Femur (tissue), 1 donor: ENCODE measurements around the gene APBB1IP.

Source experiments
- DNase-seq: peaks from one replicate; pipeline ENCODE4 v3.0.0-alpha.2; 2017

APBB1IP gene

DNA sequence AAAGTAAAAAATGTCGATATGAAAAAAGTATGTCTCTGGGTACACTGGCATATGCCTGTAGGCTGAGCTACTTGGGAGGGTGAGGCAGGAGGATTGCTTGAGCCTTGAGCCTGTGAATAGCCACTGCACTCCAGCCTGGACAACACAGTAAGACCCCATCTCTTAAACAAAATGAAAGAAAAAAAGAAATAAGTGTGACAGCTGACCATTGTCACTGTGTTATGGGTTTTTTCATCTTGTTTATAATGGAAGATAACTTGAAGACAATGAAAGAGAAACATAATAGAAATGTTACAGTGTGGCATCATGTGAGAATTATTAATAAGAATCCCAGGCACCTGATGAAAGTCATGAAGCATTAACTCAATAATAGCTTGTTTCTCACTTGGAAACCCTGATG lies 75.0 kb downstream of the APBB1IP start:
- no peak for DNase-seq

DNA sequence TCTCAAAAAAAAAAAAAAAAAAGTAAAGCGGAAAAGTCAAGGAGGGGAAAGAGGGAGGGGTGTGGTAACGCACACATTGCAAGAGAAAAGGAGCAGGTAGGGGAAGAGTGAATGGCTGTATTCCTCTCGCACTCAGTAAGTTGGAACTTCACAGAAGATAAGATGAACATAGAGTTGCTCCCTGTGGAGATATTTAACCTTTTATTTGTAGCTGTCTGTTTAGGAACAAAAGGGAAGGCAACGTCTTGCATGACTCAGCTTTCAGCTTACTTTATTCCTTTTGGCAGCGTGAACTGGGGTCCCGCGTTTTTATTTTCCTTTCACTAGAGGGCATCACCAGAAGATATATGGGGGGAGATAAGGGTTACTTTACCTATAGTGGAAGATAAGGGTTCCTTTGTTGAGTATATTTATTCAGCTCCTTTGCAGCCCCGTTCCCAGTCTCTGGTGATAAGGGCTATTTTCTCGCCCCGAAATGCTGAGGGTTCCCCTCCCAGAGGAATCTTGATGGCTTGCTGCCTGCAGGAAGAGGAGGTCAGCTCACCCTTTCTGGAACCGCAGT lies 78.5 kb downstream of the APBB1IP start:
- DNase-seq: no peak

DNA sequence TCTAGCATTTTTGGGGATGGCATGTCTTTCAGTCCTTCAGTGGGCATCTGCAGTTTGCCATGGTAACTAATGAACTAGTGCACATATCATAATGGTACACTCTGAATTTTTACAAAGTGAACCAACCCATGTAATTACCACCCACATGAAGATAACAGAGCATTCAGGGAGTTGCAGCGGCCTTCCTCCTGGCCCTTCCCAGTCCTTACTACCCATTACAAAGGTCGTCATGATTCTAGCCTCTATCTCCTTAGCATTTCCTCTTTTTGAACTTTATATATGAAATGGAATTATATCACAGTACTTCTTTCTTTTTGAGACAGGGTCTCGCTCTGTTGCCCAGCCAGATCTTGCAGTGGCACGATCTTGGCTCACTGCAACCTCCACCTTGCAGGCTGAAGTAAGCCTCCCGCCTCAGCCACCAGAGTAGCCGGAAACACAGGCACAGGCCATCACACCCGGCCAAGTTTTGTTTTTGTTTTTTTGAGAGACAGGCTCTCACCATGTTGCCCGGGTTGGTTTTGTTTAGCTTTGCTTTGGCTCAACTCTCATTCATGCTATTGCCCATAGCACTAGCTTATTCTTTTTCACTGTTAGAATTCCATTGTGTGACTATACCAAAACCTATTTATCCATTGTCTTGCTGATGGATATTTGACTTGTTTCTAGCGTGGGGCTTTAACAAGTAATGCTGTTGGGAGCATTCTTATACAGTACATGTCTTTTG lies 79.2 kb downstream of the APBB1IP start:
- DNase-seq: no peak

DNA sequence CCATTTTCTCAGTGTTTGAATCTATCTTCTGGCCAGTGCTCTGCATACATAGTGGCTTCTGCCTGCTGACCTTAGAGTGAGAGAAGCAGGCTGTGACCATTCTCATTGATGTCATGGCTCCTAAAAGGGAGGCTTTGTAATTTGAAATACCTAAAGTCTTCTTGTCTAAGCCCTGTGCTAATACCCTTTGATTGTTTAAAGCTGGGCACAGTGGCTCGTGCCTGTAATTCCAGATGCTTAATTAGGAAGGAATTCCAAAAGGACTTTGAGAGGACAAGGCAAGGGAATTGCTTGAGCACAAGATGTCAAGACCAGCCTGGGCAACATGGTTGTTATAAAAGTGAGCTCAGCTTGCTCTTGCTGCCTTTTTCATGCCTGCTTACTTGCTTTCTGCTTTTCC lies 81.7 kb downstream of the APBB1IP start:
- DNase-seq: no peak

DNA sequence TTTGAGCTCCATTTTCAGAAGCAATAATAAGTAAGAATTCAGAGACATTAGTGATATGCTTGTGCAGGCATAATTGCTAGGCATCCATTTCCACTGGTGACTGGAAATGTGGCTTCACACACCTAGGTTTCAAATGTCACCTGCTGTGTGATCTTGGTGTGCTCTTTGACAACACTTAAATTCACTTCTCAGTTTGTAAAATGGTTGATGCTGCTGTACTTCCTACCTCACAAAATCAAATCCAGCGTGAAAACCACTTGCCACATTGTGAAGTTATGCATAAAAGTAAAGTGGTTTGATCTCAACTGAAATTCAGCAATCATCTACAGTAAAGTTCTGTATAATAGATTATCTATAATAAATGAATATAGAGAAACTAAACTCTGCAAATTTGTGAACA lies 82.4 kb downstream of the APBB1IP start:
- DNase-seq: no peak

DNA sequence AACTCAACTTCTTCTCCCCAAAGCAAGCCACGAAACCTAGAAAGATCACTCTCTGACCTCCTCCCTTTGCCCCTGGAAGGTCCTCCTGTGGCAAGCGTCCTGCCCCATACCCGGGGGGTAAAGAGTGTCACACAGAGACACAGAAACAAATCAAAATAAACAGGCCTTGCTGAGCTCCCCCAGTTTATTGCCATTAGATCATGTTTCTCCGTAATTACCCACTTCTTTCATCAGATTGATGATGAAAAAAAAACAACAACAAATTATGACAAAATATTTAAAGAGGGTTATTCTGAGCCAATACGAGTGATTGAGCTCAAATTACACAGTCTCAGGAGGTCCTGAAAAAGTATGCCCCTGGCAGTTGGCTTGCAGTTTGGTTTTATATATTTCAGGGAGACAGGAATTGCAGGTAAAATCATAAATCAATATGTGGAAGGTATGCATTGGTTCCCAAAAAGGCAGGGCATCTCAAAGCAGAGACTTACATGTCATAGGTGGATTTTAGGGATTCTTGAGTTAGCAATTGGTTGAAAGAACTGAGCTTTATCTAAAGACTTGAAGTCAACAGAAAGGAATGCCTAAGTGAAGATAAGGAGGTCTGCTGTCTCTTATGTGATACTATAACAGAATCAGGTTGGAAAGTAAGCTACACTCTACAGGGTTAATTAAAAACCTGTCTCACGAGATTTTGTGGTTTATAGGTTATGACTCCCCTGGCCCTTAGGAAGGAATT lies 86.2 kb downstream of the APBB1IP start:
- no peak for DNase-seq

DNA sequence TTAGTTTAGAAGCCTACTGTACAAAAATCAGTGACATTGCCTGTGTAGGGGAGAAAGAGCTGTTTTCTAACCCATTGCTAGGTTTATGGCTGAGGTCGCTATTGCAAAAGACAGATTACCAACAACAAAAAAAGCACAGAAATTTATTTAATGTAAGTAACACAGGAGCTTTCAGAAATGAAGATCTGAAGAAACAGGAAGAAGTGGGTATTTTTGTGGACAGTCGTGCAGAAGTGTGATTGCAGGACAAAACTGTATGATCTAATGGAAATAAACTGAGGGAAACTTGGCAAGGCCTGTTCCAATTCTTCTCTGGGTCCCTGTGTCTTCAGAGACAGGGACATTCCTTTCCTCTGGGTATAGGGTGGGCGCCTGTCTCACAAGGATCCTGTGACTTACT lies 87.4 kb downstream of the APBB1IP start:
- no peak for DNase-seq

DNA sequence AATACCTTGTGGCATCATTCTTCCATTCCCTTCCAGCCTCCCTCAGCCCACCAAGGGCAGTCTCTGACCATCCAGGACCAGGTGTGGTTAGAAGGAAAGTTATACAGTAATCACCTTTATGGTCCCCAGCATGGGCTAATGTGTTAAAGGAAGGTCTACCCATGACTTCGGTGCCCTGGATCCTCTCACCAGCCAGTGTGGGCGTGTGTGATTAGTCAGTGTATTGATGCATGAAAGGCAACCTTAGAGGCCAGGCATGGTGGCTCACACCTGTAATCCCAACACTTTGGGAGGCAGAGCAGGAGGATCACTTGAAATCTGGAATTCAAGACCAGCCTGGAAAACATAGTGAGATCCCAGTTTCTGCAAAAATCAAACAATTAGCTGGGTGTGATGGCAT lies 88.9 kb downstream of the APBB1IP start:
- no peak for DNase-seq

DNA sequence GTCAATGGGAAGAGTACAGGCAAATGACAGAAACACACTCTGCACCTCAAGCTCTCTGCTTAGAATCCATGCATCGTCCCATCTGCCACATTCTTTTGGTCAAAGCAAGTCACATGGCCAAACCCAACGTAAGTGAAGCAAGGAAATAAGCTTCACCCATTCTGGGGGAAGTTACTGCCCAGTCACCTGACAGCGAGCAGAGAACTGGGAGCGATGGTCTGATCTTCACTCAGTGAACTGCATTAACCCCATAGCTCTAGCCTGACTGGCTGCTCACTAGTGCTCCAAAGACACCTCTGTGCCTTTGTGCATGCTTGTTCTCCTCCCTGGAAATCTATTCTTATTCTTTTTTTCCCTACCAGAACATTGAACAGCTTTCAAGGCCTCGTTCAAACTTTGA lies 89.9 kb downstream of the APBB1IP start:
- no peak for DNase-seq

DNA sequence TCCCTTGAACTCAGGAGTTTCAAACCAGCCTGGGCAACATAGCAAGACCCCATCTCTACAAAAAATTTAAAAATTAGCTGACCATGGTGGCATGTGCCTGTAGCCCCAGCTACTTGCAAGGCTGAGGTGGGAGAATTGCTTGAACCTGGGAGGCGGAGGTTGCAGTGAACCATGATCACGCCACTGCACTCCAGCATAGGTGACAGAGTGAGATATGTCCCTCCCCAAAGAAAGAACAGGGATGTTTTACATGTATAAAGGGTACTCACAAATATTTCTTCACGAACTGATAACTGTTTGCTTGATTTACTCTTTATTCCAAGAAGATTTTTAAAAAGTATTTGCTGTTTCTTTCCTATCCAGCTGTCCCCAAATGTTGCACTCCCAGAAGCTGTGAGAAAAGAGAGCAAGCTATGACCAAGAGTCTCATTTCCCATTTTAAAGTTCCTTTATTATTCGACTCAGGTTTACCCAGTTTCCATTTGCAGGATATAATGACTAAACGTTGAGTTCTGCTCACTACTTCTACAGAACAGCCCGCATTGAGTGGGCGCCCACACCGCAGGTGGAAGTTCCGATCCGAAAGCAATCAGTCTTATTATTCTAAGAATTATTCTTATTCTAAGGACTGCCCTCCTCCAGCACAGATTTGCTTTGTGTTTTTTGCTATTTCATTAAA lies 90.7 kb downstream of the APBB1IP start:
- no peak for DNase-seq

DNA sequence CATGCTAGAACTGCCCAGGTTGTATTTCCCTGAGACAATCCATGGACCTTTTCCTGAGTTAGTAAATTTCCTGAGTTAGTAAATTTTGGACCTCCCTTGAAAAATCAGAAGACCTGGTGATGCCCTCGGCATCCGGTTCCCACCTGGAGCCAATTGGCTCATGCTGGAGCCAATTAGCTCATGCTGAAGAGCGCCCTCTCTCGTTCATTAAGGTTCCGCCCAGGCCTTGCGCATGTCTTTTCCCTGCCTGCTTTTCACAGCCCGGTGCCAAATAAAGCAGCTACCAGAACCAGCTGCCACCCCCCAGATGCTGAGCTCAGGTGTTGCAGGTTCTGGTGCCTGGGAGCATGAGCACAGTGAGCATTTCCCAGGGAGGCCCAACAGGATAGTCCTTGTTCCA lies 96.2 kb downstream of the APBB1IP start:
- no peak for DNase-seq

DNA sequence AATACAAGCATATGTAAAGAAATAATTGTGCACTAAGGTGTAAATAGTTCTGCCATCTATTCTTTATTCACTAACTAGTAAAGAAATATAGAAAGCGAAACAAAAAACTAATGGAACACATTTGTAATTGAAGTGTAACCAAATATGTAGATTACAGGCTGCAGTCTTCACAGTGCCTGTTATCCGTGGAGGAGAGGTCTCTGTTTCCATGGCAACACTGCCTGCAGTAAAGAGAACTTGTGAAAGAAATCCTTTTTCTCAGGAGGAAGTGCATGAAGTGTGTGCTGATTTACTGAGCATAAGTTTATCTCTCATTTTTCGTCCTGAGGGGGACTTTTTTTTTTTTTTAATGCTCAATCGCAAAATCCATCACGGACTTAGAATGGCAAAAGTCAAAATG lies 102.5 kb downstream of the APBB1IP start:
- DNase-seq: no peak

DNA sequence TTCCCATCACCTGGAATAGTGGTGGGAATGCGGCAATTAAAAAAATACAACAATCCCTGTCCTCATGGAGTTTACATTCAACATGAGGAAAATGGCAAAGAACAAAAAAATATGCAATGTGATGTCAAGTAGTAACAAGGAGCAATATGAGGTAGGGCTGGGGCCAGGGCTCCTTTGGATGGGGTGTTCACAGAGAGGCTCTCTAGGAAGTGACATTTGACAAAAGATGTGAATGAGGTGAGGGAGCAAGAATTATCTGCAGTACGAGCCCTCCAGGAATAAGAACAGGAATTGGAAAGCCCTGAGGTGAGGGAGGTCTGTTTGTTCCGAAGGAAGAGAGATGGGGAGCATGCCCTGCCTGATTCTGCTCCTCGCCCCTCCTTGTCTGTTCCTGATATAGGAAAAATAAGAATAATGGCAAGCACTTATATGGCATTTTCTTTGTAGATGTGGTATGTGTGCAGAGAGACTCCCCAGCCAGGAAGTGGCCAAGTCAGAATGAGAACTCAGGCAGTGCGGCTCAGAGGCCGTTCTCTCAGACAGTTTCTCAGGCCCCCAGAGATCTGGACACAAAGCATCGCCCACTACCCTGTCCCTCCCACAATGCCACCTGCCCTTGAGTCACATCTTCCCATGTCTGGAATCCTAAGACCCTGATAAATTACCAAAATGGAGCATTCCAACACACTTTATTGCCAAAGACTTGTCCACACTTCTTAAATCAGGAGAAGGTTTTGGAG lies 105.6 kb downstream of the APBB1IP start:
- no peak for DNase-seq

DNA sequence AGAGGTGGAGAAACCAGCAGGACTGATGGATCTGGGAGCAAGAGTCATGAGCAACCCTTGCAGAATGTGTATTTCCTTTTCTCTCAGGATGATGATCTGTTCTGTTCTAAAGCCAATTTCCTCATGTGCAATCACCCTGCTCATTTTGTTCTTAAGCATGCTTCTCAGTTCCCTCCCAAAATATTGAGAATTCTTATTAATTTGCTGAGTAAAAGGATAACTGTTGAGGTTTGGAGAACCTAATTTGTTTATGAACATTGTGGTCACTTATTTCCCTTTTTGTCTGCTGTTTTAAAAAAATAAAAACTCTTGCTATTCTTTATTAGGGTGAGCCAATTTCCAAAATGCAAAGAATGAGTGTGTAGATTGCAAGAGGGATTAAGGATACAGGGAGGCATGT lies 106.8 kb downstream of the APBB1IP start:
- no peak for DNase-seq

DNA sequence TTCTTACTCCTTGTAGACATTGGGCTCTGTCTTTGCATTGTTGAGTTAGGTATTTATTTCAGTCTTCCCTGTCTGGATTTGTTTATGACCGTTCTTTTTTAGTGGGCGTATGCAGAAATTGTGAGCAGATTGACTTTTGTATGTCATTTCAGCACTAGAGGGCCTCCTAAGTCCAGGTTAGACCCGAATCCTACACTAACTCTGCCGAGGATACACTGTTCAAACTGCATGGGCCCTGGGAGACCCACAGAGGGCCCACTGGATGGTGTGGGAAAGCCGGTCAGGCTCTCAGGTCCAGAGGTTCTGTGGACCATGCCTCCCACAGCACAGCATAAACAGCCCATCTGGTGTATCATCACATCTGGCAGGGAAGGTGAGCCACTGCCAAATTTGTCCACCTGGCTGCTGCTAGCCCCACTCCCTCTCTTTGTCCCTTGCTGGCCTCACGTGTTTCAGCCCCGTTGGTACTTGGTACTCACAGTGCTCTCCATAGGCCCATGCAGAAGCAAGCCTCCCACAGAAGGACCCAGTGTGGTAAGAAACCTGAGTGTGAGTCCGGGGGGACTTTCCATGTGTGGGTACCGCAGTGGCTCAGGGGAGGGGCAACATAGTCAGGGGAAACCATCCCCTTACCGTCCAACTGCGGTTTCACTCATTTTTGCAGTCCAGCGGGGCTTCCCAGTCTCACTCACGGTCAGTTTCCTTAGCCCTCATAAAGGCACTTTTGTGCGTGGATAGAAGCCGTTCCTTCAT lies 112.8 kb downstream of the APBB1IP start:
- no peak for DNase-seq

DNA sequence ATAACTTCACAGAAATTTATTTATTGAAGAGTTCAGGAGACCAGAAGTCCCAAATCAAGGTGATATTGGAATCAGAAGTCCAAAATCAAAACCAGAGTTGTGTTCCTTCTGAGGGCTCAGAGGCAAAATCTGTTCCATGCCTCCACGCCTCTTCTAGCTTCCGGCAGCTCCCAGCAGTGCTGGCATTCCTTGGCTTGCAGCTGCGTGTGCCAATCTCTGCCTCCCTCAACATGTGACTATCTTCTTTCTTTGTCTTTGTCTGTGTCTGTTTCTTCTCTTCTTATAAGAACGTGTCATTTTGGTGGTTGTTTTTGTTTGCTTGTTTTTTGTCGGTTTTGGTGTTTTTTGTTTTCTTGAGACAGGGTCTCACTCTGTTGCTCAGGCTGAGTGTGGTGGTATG lies 116.1 kb downstream of the APBB1IP start:
- DNase-seq: no peak

DNA sequence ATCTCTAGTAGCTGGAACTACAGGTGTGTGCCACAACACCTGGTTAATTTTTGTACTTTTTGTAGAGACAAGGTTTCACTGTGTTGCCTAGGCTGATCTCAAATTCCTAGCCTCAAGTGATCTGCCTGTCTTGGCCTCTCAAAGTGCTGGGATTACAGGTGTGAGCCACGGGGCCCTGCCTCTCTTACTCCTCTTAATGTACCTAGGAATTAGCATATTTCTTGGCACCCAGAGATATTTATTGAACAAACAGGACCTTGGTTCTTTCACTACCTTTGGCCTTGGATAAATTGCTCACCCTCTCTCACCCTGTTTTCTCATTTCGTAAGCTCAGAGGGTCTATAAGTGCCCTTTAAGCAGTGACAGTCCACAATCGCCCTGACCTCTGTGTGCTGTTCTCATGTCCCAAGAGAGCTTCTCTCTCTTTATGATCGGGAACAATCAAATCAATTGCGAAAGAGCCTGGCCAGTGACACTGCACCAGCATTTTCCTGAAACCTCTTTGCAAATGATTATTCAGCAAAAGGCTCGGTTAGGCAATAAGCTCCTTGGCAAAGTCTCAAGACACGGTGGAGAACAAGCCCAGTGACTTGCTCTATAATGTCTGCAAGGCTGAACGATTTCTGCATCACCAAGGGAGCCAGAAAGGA lies 117.7 kb downstream of the APBB1IP start:
- DNase-seq: peak; percentile 66

DNA sequence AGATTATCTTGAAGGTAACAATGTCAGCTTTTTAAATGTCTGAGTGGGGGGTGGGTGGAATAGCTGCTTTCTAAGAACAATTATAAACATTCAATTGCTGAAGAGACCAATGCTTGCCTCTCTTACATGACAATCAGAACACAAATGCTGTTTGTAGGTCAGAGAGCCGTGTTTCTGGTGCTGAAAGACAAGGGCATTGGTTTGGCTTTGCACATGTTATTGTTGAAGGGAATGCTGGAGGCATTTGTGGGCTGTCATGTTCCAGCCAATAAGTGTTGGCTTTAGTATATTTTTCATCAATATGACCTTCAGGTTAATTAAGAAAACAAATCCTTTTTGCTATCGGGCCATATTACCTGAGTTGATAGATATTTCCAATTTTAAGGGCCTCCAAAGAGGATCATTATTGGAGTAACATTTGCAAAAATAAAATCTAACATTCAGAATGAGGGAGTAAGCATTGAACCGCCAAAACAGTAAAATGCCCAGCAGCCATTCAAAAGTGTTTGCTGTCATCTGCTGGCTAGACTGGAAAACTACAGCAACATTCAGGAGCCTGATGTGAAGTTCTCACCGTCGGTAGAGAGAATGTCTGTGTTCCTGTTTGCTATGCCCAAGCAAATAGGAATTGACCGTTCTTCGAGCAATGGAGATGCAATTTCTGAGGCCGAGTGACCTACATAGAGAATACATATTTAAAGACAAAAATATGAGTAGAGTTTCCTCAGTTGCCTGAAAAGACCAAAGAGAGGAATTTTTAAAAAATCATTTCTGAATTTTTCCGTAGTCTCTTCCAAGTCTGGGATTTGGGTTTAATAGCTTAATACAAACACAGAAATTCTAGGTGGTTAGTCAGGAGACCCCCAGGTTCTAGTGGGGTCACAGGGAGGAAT lies 118.9 kb downstream of the APBB1IP start:
- DNase-seq: peak; percentile 54

DNA sequence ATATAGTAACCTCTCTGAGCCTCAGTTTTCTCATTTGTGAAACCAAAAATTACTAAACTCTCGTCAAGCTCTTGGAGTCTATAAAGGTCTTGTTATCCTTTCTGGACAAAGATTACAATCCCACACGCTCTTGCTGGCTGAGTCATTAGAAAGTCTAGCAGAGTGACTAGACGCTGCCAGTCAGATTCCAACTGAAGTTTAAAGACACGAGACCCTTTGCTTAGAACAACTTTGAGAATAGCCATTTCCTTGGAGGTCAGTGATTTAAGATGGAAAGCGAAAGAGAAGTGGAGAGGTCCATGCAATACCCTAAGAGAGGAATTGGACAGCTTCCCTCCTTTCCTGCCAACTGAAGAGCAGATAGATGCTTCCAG lies 119.5 kb downstream of the APBB1IP start:
- DNase-seq: no peak

DNA sequence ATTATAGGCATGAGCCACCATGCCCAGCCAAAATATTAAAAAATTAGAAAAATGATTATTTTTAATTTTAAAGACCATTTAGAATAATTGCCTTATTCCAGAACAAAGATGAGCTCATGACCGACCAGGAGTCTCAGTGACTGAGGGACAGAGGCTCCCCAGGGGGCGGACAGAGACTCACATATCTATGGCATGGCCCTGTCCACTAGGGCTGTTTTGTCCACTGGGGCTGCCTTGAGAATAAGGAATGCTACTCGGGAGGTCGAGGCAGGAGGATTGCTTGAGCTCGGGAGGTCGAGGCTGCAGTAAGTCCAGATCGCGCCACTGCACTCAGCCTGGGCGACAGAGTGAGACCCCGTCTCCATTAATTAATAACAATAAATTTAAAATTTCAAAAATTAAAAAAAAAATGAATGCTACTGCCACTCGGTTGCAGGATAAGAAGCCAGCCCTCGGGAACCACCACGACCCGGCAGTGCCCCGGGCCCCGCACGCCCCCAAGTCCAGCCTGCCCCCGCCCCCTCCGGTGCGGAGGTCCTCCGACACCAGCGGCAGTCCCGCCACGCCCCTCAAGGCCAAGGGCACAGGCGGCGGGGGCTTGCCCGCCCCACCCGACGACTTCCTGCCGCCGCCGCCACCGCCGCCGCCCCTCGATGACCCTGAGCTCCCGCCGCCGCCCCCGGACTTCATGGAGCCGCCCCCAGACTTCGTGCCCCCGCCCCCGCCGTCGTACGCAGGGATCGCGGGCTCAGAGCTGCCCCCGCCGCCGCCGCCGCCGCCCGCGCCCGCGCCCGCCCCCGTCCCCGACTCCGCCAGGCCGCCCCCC lies 128.6 kb downstream of the APBB1IP start:
- DNase-seq: peak; percentile 40
